CD4-positive, alpha-beta memory T cell (primary cell): ENCODE measurements around the gene WASF1. TPM values are rescaled to one million over a fixed set of nuclear protein-coding genes. Genes with fewer than 3 reads are reported as not detected.
A peak's percentile ranks its signal among the peaks of the same experiment; 100 is the strongest.

Experiments used
- CTCF ChIA-PET: fragments of 350-600 bp; sonication (Branson Sonifier 250); formaldehyde crosslinking; loops from one replicate; lab custom pipeline; 2021; ENCODE audit warnings: inconsistent platforms; ENCODE audit not compliant: partially characterized antibody; lab: Charles Lee
- POLR2A ChIA-PET: fragments of 350-600 bp; sonication (Branson Sonifier 250); formaldehyde crosslinking; loops from one replicate; lab custom pipeline; 2021; ENCODE audit not compliant: partially characterized antibody; lab: Charles Lee
- DNase-seq, 5 donors: peaks; one replicate each; pipeline versions ENCODE4 v3.0.0 to v3.0.0-alpha.2; 2020 to 2022; ENCODE audit warnings: mixed read lengths in 1 of 5
- H3K27ac ChIP-seq: one replicate; pipeline ENCODE4 v1.7.0; 2013; ENCODE audit warnings: low read depth, low read length
- H3K27me3 ChIP-seq: 2 replicates; pipeline ENCODE4 v1.7.0; 2013; ENCODE audit warnings: mild to moderate bottlenecking, low read length, moderate library complexity; ENCODE audit not compliant: insufficient read depth
- H3K36me3 ChIP-seq: 2 replicates; pipeline ENCODE4 v1.7.0; 2013; ENCODE audit warnings: mild to moderate bottlenecking, low read length, moderate library complexity; ENCODE audit not compliant: insufficient read depth
- H3K4me1 ChIP-seq: 2 replicates; pipeline ENCODE4 v1.7.0; 2013; ENCODE audit warnings: mild to moderate bottlenecking, low read length, moderate library complexity; ENCODE audit not compliant: insufficient read depth
- H3K4me3 ChIP-seq, 2 donors: one replicate each; pipeline ENCODE4 v1.7.0; 2013; ENCODE audit warnings: low read length in 2 of 2, mild to moderate bottlenecking in 1 of 2
- H3K9me3 ChIP-seq, 2 donors: one replicate each; pipeline ENCODE4 v1.7.0; 2013; ENCODE audit warnings: low read length in 2 of 2, control low read depth in 1 of 2; ENCODE audit not compliant: control insufficient read depth in 1 of 2
- H3K27ac Mint-ChIP-seq, 7 donors: one replicate each; pipeline ENCODE4 v1.8.0; 2020 to 2021; ENCODE audit warnings: mixed read lengths in 7 of 7, mild to moderate bottlenecking in 6 of 7, inconsistent platforms in 3 of 7, moderate library complexity in 3 of 7
- H3K27me3 Mint-ChIP-seq, 2 donors: one replicate each; pipeline ENCODE4 v1.8.0; 2020 to 2021; ENCODE audit warnings: mixed read lengths in 2 of 2
- H3K36me3 Mint-ChIP-seq, 2 donors: one replicate each; pipeline ENCODE4 v1.8.0; 2020 to 2021; ENCODE audit warnings: mixed read lengths in 2 of 2, inconsistent platforms in 1 of 2, mild to moderate bottlenecking in 1 of 2
- H3K4me1 Mint-ChIP-seq, 4 donors: one replicate each; pipeline ENCODE4 v1.8.0; 2020 to 2021; ENCODE audit warnings: mixed read lengths in 4 of 4, mild to moderate bottlenecking in 1 of 4
- H3K4me3 Mint-ChIP-seq, 8 donors: one replicate each; pipeline ENCODE4 v1.8.0; 2020 to 2021; ENCODE audit warnings: mixed read lengths in 8 of 8, mild to moderate bottlenecking in 7 of 8, moderate library complexity in 6 of 8, inconsistent platforms in 3 of 8
- H3K9me3 Mint-ChIP-seq, 8 donors: one replicate each; pipeline ENCODE4 v1.8.0; 2020 to 2021; ENCODE audit warnings: mixed read lengths in 8 of 8, mild to moderate bottlenecking in 5 of 8, inconsistent platforms in 3 of 8, moderate library complexity in 1 of 8
- intact Hi-C: fragments of 100-400 bp; cut with micrococcal nuclease; formaldehyde crosslinking; loops from one replicate; pipeline ENCODE4 v1.15.1; 2023
- polyA plus RNA-seq, 2 donors: library from polyadenylated mRNA; unstranded; fragments of 300-500 nt; fragmentation: Illumina TruSeq; gene quantifications; one replicate each; pipeline ENCODE4 v1.2.3, GENCODE V29; 2021
- total RNA-seq, 2 experiments: library from RNA; stranded (reverse); gene quantifications; one replicate each; pipeline ENCODE4 v1.2.3, GENCODE V29; 2021

WASF1 gene
- total and polyA plus RNA-seq, 4 experiments from 2014 or later = 0.09 to 0.70 (median 0.26) TPM

DNA sequence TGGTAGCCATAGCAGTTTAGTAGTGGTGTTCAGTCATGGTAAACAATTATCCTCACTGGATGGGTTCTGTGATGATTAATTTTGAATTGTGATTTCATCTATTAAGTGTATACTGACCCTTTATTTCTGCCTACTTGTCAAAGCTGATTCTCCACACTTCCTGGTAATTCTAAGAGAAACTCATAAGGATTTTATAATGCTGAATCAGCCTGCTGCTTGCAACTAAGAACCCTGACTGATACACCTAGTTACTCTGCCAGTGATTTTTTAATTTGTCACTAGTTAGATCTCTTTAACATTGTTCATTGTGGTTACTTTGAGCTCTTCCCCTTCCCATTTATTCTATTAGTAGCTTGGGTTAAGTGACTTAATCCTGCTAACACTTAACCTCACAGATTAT, 9.3 kb upstream of the WASF1 start:
- Histone ChIP-seq H3K9me3 (no peaks in the 10 kb centered on the region), H3K27ac (no peak overlapping the region), H3K4me3 (no peak overlapping the region), H3K27me3 (no peaks in the 10 kb centered on the region), H3K36me3 (peaks cover 3% of the 10 kb centered on the region), H3K4me1 (peaks cover 64% of the 10 kb centered on the region)
- ChIA-PET POLR2A (interaction anchor here (1.7 kb wide), 1 partner anchor 8 kb away, joined by 9 read pairs; the partner anchor contains the start of gene CDC40), CTCF (interaction anchor here (0.8 to 1.1 kb wide), 2 partner anchors 9 to 202 kb away, joined by 3 read pairs; partner anchors contain the start of genes CDC40 and WASF1)
- no peak for DNase-seq
- H3K27me3 Mint-ChIP-seq = no peaks in the 10 kb centered on the region
- H3K27ac Mint-ChIP-seq = peak overlapping the region in 1 of 7 donors; percentile 28
- no peak overlapping the region for H3K4me3 Mint-ChIP-seq
- H3K36me3 Mint-ChIP-seq = peaks cover 6 to 12% of the 10 kb centered on the region in 2 donors
- H3K9me3 Mint-ChIP-seq = no peaks in the 10 kb centered on the region
- intact Hi-C loops = no loop called here
- H3K4me1 Mint-ChIP-seq = peaks cover 24 to 32% (median 25%) of the 10 kb centered on the region in 4 donors

DNA sequence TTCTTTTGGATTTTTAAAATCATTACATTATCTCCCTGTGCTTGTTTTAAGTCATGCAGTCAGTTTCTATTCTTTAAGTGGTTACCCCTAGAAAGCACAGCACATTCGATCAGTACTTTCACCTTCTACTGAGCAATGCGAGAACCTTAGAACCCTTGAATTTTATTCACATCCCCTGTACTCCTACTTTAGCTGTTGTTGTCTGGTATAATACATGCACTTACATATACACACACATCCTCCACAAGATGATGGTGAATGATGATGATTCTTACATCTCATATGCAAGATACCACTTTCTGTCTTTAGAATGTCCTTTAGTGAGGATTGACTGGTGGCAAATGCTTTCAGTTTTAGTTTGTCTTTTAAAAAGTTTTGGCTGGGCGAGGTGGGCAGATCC, 6.4 kb upstream of the WASF1 start:
- intact Hi-C loops = no loop called here
- Mint-ChIP-seq H3K4me3 (peak overlapping the region; percentile 16 to 56 (median 48)), H3K9me3 (no peaks in the 10 kb centered on the region), H3K27ac (peak overlapping the region in 3 of 7 donors; percentile 0 to 72 (median 0)), H3K4me1 (peaks cover 20 to 32% (median 23%) of the 10 kb centered on the region in 4 donors), H3K27me3 (no peaks in the 10 kb centered on the region), H3K36me3 (peaks cover 4 to 7% of the 10 kb centered on the region in 2 donors)
- DNase-seq = no peak
- ChIA-PET POLR2A (no interaction called here), CTCF (no interaction called here)
- no peaks in the 10 kb centered on the region for H3K9me3 ChIP-seq
- H3K4me1 ChIP-seq = peaks cover 88% of the 10 kb centered on the region
- no peak overlapping the region for H3K4me3 ChIP-seq
- H3K27me3 ChIP-seq = no peaks in the 10 kb centered on the region
- no peak overlapping the region for H3K27ac ChIP-seq
- H3K36me3 ChIP-seq = no peaks in the 10 kb centered on the region

DNA sequence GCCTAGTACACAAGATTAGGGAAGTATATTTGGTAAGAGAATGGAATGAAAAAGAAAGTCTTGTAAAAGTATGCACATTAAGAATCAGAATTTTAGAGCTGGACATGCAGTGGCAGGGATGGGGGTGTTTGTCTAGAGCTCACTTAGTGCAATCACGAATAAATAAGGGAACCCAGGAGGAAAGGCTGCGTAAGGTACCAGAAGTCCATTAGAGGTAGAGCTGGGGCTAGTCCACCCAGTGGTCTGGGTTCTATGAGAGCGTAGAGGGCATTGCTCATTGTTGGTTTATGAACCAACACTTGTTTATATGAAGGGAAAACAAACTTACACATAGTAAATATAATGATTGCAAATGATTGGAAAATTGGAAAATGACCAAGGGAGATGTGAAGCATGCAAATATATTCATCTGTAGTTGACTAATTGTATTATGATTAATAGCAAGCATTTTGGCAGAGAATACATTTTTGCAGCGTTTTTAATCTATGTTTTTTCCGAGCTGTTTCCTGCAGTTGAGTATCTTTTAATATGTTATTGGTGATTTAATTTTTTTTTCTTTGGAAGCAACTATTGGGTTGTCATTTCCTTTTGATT, 3.9 kb upstream of the WASF1 start:
- H3K27me3 Mint-ChIP-seq = peaks cover 0 to 1% of the 10 kb centered on the region in 2 donors
- peaks cover 4 to 7% of the 10 kb centered on the region in 2 donors for H3K36me3 Mint-ChIP-seq
- Histone ChIP-seq H3K27ac (no peak overlapping the region), H3K36me3 (no peaks in the 10 kb centered on the region), H3K9me3 (no peaks in the 10 kb centered on the region), H3K4me3 (no peak overlapping the region), H3K27me3 (no peaks in the 10 kb centered on the region), H3K4me1 (peaks cover 70% of the 10 kb centered on the region)
- DNase-seq = no peak
- intact Hi-C loops = loop anchor here (5.0 kb wide), 2 partner anchors 1074 to 1299 kb away; partner anchors contain the start of gene REV3L
- no peak overlapping the region for H3K4me3 Mint-ChIP-seq
- ChIA-PET CTCF (no interaction called here), POLR2A (no interaction called here)
- H3K27ac Mint-ChIP-seq = no peak overlapping the region
- H3K9me3 Mint-ChIP-seq = no peaks in the 10 kb centered on the region
- peaks cover 20 to 28% (median 24%) of the 10 kb centered on the region in 4 donors for H3K4me1 Mint-ChIP-seq

DNA sequence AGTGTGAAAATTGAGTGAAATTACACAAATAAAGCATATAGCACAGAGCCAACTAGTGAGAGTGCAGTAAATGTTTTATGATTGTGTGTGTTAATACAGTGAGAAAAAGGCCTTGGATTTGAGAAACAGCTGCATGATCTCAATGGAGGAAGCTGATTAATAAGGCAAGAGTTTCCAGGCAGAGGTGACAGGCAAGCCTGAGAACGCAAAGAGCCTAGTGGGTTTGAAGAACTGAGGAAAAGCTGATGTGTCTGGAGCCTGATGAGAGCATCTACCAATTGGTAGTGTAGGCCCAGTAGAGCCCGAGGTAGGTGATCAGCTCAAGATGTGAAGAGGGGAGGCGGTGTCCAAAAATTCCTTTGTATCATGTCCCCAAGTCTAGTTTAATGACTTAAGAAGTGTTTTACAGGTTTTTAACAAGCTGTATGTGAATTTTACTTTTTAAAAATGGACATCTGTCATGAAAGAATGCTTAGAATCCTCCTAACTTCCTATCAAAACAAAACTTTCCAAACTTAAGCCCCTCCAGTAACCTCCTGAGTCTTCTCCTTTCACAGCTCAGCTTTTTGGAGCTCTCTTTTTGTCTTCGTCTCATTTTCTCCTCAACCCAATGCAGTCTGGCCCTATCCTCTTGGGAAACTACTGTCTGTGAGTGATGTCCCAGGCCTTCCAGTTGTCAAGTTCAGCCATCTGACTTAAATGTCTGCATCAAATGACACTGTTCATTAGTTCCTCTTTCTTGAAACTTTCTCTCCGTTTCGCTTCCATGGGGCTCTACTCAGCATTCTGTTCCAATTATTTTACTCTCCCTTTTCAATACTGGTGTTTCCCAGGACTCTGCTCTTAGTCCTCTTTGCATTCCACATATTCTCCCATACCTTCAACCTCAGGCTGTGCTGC, 1.9 kb upstream of the WASF1 start:
- no peak for DNase-seq
- Histone ChIP-seq H3K9me3 (no peaks in the 10 kb centered on the region), H3K27me3 (no peaks in the 10 kb centered on the region), H3K36me3 (no peaks in the 10 kb centered on the region), H3K27ac (peak overlapping the region; percentile 88), H3K4me1 (peaks cover 64% of the 10 kb centered on the region), H3K4me3 (peak overlapping the region; percentile 71 to 92)
- Mint-ChIP-seq H3K27me3 (peaks cover 0 to 2% of the 10 kb centered on the region in 2 donors), H3K9me3 (no peaks in the 10 kb centered on the region), H3K27ac (no peak overlapping the region), H3K36me3 (peaks cover 2 to 4% of the 10 kb centered on the region in 2 donors), H3K4me3 (no peak overlapping the region), H3K4me1 (peaks cover 14 to 17% (median 17%) of the 10 kb centered on the region in 4 donors)
- POLR2A ChIA-PET = interaction anchor here (0.8 to 3.0 kb wide), 6 partner anchors 7 to 801 kb away, joined by 3 to 14 read pairs (median 7); partner anchors contain the start of genes AMD1 and RPF2
- intact Hi-C loops = loop anchor here (2.0 to 5.0 kb wide), 3 partner anchors 699 to 1301 kb away; partner anchors contain the start of genes REV3L and ZBTB24
- CTCF ChIA-PET = interaction anchor here (1.3 to 4.5 kb wide), 3 partner anchors 30 to 209 kb away, joined by 4 to 36 read pairs (median 5); no protein-coding TSS in a partner anchor

DNA sequence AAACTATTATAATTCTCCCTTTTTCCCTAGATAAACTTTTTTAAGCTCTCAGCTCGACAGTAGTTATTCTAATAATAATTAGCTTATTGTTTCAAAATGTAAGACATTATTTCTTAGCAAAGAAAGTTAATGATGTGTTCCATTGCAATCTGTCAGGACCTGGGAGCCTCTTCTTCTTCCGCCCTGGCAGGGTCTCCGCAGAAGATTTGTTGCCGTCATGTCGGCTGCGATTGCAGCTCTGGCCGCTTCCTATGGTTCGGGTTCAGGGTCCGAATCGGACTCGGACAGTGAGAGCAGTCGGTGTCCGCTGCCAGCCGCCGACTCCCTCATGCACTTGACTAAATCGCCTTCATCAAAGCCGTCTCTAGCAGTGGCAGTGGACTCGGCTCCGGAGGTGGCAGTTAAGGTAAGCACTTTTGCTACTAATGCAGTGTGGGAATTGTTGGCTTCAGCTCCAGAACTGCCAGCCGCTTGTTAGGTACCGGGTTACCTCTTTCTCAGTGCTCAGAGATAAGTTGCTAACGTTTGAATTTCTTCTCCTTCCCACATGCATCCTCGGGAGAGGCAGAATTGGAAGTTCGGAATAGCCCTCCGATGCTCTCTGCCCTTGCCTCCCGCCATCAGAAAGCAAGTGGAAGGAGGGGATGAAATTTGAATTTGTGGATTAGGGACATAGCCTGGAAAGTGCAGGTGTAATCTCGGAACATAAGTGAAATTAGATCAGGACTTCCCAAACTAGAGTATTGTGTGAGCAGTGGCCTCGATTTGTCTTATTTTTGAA, 948 bp upstream of the WASF1 start, which contains the start of gene CDC40:
Gene CDC40 (plus strand): TSS at position 200 of the 781 bp plus-strand sequence. CDS start 18 bp downstream, at position 218.
- no peaks in the 10 kb centered on the region for H3K9me3 ChIP-seq
- no peaks in the 10 kb centered on the region for H3K36me3 ChIP-seq
- peaks cover 54% of the 10 kb centered on the region for H3K4me1 ChIP-seq
- no peaks in the 10 kb centered on the region for H3K27me3 ChIP-seq
- peak in 1 of 5 donors; percentile 75 for DNase-seq
- Mint-ChIP-seq H3K9me3 (no peaks in the 10 kb centered on the region), H3K4me1 (peaks cover 7 to 9% (median 8%) of the 10 kb centered on the region in 4 donors), H3K27ac (peak within 1 kb of the TSS in 2 of 7 donors; percentile 61 to 64), H3K27me3 (peaks cover 0 to 2% of the 10 kb centered on the region in 2 donors), H3K4me3 (peak within 1 kb of the TSS in 3 of 8 donors; percentile 76 to 83 (median 79)), H3K36me3 (no peaks in the 10 kb centered on the region)
- intact Hi-C loops = loop anchor here (1.0 to 5.0 kb wide), 9 partner anchors 140 to 1302 kb away; partner anchors contain the start of genes AK9, CD164, CDK19 and CEP57L1
- H3K27ac ChIP-seq = peak within 1 kb of the TSS; percentile 88
- CTCF ChIA-PET = interaction anchor here (0.6 to 4.5 kb wide), 7 partner anchors 8 to 696 kb away, joined by 3 to 36 read pairs (median 3); no protein-coding TSS in a partner anchor
- peak within 1 kb of the TSS; percentile 77 to 92 for H3K4me3 ChIP-seq
- POLR2A ChIA-PET = interaction anchor here (0.7 to 3.0 kb wide), 15 partner anchors 8 to 802 kb away, joined by 3 to 14 read pairs (median 4); partner anchors contain the start of genes AK9, AMD1, CDK19 and FIG4
